ENCODE measurements around the gene XXYLT1. TPM values are rescaled to one million over a fixed set of nuclear protein-coding genes. Genes with fewer than 3 reads are reported as not detected.
A peak's percentile ranks its signal among the peaks of the same experiment; 100 is the strongest.

Gene XXYLT1
- total and polyA plus RNA-seq, 2 of the 8 experiments (the other 6 are each of a cell fraction or from before 2014, with no cell fraction given), result 18.9 to 23.8 TPM

DNA sequence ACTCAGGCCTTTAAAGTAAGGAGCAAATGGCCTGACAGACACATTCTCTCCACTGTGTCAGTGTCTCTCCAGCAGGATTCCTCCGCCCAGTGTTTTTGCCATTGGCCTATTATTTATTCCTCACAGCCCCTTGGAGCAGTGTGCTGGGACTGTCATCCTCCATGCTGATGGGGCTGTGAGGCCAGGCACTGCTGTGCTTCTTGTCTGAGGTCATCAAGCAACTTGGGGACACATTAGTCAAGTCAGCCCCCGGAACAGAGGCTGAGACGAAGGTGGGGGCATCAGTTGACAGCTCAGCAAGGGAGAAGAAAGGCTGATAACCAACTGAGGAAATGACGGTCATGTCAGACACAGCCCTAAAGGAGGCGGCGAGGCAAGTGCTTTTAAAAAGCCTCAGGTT is 67.4 kb downstream of the XXYLT1 start:
- Histone ChIP-seq H2BK5ac (ENCODE audit: low read depth, low read length) (no peak overlapping the region), H3K4me2 (ENCODE audit: insufficient read depth in 1 of 2, low read depth in 2 of 2, low read length in 2 of 2) (no peak overlapping the region), H3K79me1 (ENCODE audit: low read depth, low read length) (peaks cover 6% of the 10 kb centered on the region), H3K18ac (ENCODE audit: extremely low read depth, low read length) (no peak overlapping the region), H3K4me1 (replicated peaks in 1 of 4; ENCODE audit: control insufficient read depth in 3 of 4, insufficient read depth in 4 of 4, low read length in 3 of 4) (peaks cover 0 to 4% (median under 1%) of the 10 kb centered on the region in 4 experiments; a peak in 1 of 7 replicates), H3K9ac (replicated peaks in 1 of 4; ENCODE audit: extremely low read depth in 1 of 4, low read depth in 3 of 4, low read length in 3 of 4) (no peak overlapping the region), H2BK12ac (ENCODE audit: low read depth, low read length) (no peak overlapping the region), H2AFZ (ENCODE audit: low read length) (no peak overlapping the region), H2BK120ac (replicated peaks; ENCODE audit: low read depth, low read length) (no peak overlapping the region), H3K4me3 (ENCODE audit: extremely low read depth in 1 of 4, insufficient read depth in 2 of 4, low read depth in 3 of 4, low read length in 4 of 4) (no peak overlapping the region), H2AK5ac (ENCODE audit: low read depth, low read length) (0 out of 2 replicates have a peak overlapping the region, but pooled peaks have one; percentile 28), H3K36me3 (ENCODE audit: control insufficient read depth in 2 of 4, insufficient read depth in 4 of 4, low read length in 3 of 4) (no peaks in the 10 kb centered on the region), H3K23ac (ENCODE audit: insufficient read length) (no peak overlapping the region), H2BK15ac (ENCODE audit: low read length) (0 out of 2 replicates have a peak overlapping the region, but pooled peaks have one; percentile 61), H4K8ac (ENCODE audit: extremely low read depth, insufficient read depth, low read length) (no peak overlapping the region), H3K4ac (replicated peaks; ENCODE audit: insufficient read length, low read depth, low read length) (peak overlapping the region; percentile 83), H3K27ac (ENCODE audit: low read depth, low read length) (no peak overlapping the region), H3K79me2 (ENCODE audit: control insufficient read depth in 1 of 2, insufficient read depth in 2 of 2, low read length in 2 of 2) (peaks cover 0 to 64% of the 10 kb centered on the region in 2 experiments; a peak in 3 of 4 replicates), H3K9me3 (ENCODE audit: insufficient read depth in 2 of 2, low read depth in 1 of 2, low read length in 1 of 2) (no peaks in the 10 kb centered on the region), H3K56ac (replicated peaks; ENCODE audit: insufficient read length, low read depth, low read length) (no peak overlapping the region), H3K14ac (ENCODE audit: insufficient read length) (no peak overlapping the region), H2BK20ac (ENCODE audit: low read length) (no peak overlapping the region), H3K23me2 (ENCODE audit: low read depth, low read length) (no peaks in the 10 kb centered on the region), H4K91ac (replicated peaks; ENCODE audit: insufficient read length, low read length) (no peak overlapping the region), H4K5ac (ENCODE audit: insufficient read length, low read depth, low read length) (no peak overlapping the region), H4K20me1 (replicated peaks in 1 of 2; ENCODE audit: control insufficient read depth in 1 of 2, insufficient read depth in 2 of 2, low read length in 2 of 2) (peaks cover 2% of the 10 kb centered on the region in 2 experiments), H3K27me3 (replicated peaks in 1 of 4; ENCODE audit: control insufficient read depth in 3 of 4, extremely low read depth in 1 of 4, insufficient read depth in 3 of 4, low read length in 3 of 4) (no peaks in the 10 kb centered on the region)
- WGBS, 2 experiments (ENCODE audit: extremely low coverage in 1 of 2, insufficient coverage in 1 of 2, insufficient read length in 1 of 2, insufficient replicate concordance in 2 of 2, low coverage in 1 of 2, low lambda C conversion rate in 2 of 2, missing lambda C conversion rate in 1 of 2), result 95% methylated on average over 6 of the region's 6 CpGs; no CpG with 5 or more reads in 1 of the 2 experiments
- ChIA-PET CTCF (ENCODE audit: partially characterized antibody) (interaction anchor here (0.6 to 1.2 kb wide), 9 partner anchors 17 to 1031 kb away, joined by 3 read pairs; no protein-coding TSS in a partner anchor), POLR2A (ENCODE audit: partially characterized antibody) (interaction anchor here (1.0 kb wide), 1 partner anchor 339 kb away, joined by 3 read pairs; no protein-coding TSS in a partner anchor)
- no peak for FAIRE-seq
- DNase-seq (ENCODE audit: low read depth in 1 of 2, low spot score in 2 of 2), result no peak
- TF ChIP-seq SP2 (IDR thresholded peaks at IDR 0.05; ENCODE audit: low read length) (no peak), MAX (IDR thresholded peaks at IDR 0.05) (no peak), ATF2 (IDR thresholded peaks at IDR 0.05; ENCODE audit: low read length) (no peak), EGR1 (IDR thresholded peaks at IDR 0.05; ENCODE audit: borderline replicate concordance, low read depth, low read length) (no peak), RXRA (IDR thresholded peaks at IDR 0.05; ENCODE audit: insufficient read depth, low read depth, low read length) (no peak), JUND (IDR thresholded peaks at IDR 0.05; ENCODE audit: low read length) (no peak), KDM1A (IDR thresholded peaks at IDR 0.05; ENCODE audit: borderline replicate concordance, low read length) (no peak), ASH2L (IDR thresholded peaks at IDR 0.05; ENCODE audit: low read length) (no peak)
